Measurements from ENCODE around the gene MAP3K14.

The MAP3K14 gene

GRCh38 chr17:45266372-45266926 is 50.4 kb downstream of the MAP3K14 start:
- no peaks in the 10 kb centered on the region for H3K9me3 ChIP-seq
- H3K4me1 ChIP-seq: no peaks in the 10 kb centered on the region; the same call in 1 of the 2 replicates
- H3K36me3 ChIP-seq: peaks cover 45% of the 10 kb centered on the region
- DNase-seq: no peak
- TF ChIP-seq CTCF (IDR thresholded peaks at IDR 0.05; ENCODE audit: low read depth, low read length): no peak
- no peaks in the 10 kb centered on the region for H3K27me3 ChIP-seq
- no peak overlapping the region for H3K4me3 ChIP-seq (ENCODE audit: low read depth, low read length)

GRCh38 chr17:45265821-45266220 is 51.0 kb downstream of the MAP3K14 start:
- Histone ChIP-seq H3K4me1 (no peaks in the 10 kb centered on the region; the same call in 1 of the 2 replicates), H3K9me3 (no peaks in the 10 kb centered on the region), H3K4me3 (ENCODE audit: low read depth, low read length) (no peak overlapping the region), H3K27me3 (no peaks in the 10 kb centered on the region), H3K36me3 (peaks cover 39% of the 10 kb centered on the region)
- no peak for TF ChIP-seq CTCF (IDR thresholded peaks at IDR 0.05; ENCODE audit: low read depth, low read length)
- DNase-seq: no peak

- H3K4me1 ChIP-seq: no peaks in the 10 kb centered on the region; the same call in 1 of the 2 replicates
- no peak for DNase-seq
- H3K36me3 ChIP-seq: peaks cover 33% of the 10 kb centered on the region
- no peaks in the 10 kb centered on the region for H3K27me3 ChIP-seq
- TF ChIP-seq CTCF (IDR thresholded peaks at IDR 0.05; ENCODE audit: low read depth, low read length): no peak
- no peaks in the 10 kb centered on the region for H3K9me3 ChIP-seq
- H3K4me3 ChIP-seq (ENCODE audit: low read depth, low read length): no peak overlapping the region
These were observed 51.8 kb downstream of the MAP3K14 start for GRCh38 chr17:45264988-45265387.

GRCh38 chr17:45264430-45264829 is 52.4 kb downstream of the MAP3K14 start:
- Histone ChIP-seq H3K36me3 (peaks cover 29% of the 10 kb centered on the region), H3K27me3 (no peaks in the 10 kb centered on the region), H3K4me1 (no peaks in the 10 kb centered on the region; the same call in 1 of the 2 replicates), H3K9me3 (no peaks in the 10 kb centered on the region), H3K4me3 (ENCODE audit: low read depth, low read length) (no peak overlapping the region)
- TF ChIP-seq CTCF (IDR thresholded peaks at IDR 0.05; ENCODE audit: low read depth, low read length): no peak
- no peak for DNase-seq

- peaks cover 20% of the 10 kb centered on the region for H3K36me3 ChIP-seq
- no peak for DNase-seq
These were observed 53.4 kb downstream of the MAP3K14 start for GRCh38 chr17:45263477-45263860.

More at GRCh38 chr17:45263477-45263860, 53.4 kb downstream of the MAP3K14 start:
- Histone ChIP-seq H3K9me3 (no peaks in the 10 kb centered on the region), H3K27me3 (no peaks in the 10 kb centered on the region), H3K4me1 (no peaks in the 10 kb centered on the region; the same call in 1 of the 2 replicates), H3K4me3 (ENCODE audit: low read depth, low read length) (no peak overlapping the region)
- no peak for TF ChIP-seq CTCF (IDR thresholded peaks at IDR 0.05; ENCODE audit: low read depth, low read length)

Measured in BE2C (cell line).